H1 (cell line): ENCODE data around the gene FGB. TPM values are rescaled to one million over a fixed set of nuclear protein-coding genes. Genes with fewer than 3 reads are reported as not detected.

Source experiments
- CTCF ChIA-PET: fragments of 300-600 bp; sonication (Branson Sonifier 250); formaldehyde crosslinking; loops from one replicate; lab custom pipeline; 2021; ENCODE audit not compliant: partially characterized antibody; lab: Charles Lee
- POLR2A ChIA-PET: fragments of 300-600 bp; sonication (Branson Sonifier 250); formaldehyde crosslinking; loops from one replicate; lab custom pipeline; 2021; ENCODE audit warnings: inconsistent platforms; ENCODE audit not compliant: partially characterized antibody; lab: Charles Lee
- DNase-seq, 2 experiments: peaks; one replicate each; pipeline versions ENCODE4 v3.0.0 to v3.0.0-alpha.2; 2010 to 2022; ENCODE audit warnings: low spot score in 2 of 2, low read depth in 1 of 2, mixed read lengths in 1 of 2
- FAIRE-seq: peaks from 2 replicates; lab custom pipeline; 2011; peaks lifted over from hg19 to GRCh38; lab: Jason Lieb, UNC
- H2AFZ ChIP-seq: 2 replicates; pipeline ENCODE4 v1.8.1; 2012; ENCODE audit warnings: low read length, inconsistent platforms
- H2AK5ac ChIP-seq: 2 replicates; pipeline ENCODE4 v1.6.1; 2013; ENCODE audit warnings: low read depth, low read length
- H2BK120ac ChIP-seq: replicated peaks from 2 replicates; pipeline ENCODE3; 2013; ENCODE audit warnings: low read depth, low read length, inconsistent platforms
- H2BK12ac ChIP-seq: 2 replicates; pipeline ENCODE4 v1.6.1; 2013; ENCODE audit warnings: low read depth, low read length
- H2BK15ac ChIP-seq: 2 replicates; pipeline ENCODE4 v1.6.1; 2013; ENCODE audit warnings: low read length
- H2BK20ac ChIP-seq: 2 replicates; pipeline ENCODE4 v1.6.1; 2013; ENCODE audit warnings: low read length
- H2BK5ac ChIP-seq: 2 replicates; pipeline ENCODE4 v1.6.1; 2013; ENCODE audit warnings: low read depth, low read length
- H3K14ac ChIP-seq: 2 replicates; pipeline ENCODE4 v1.6.1; 2013; ENCODE audit warnings: inconsistent platforms; ENCODE audit not compliant: insufficient read length
- H3K18ac ChIP-seq: 2 replicates; pipeline ENCODE4 v1.6.1; 2013; ENCODE audit warnings: low read length; ENCODE audit errors: extremely low read depth
- H3K23ac ChIP-seq: 2 replicates; pipeline ENCODE4 v1.6.1; 2013; ENCODE audit warnings: inconsistent platforms; ENCODE audit not compliant: insufficient read length
- H3K23me2 ChIP-seq: 2 replicates; pipeline ENCODE4 v1.6.1; 2013; ENCODE audit warnings: low read depth, low read length
- H3K27ac ChIP-seq: 2 replicates; pipeline ENCODE4 v1.6.1; 2011; ENCODE audit warnings: low read depth, low read length, inconsistent platforms
- H3K27me3 ChIP-seq, 4 experiments: replicated peaks in 1 of 4; 1 replicate in 1 of 4; 2 replicates in 3 of 4; pipeline versions ENCODE4 v1.6.1 to v1.8.1; 2011 to 2013; ENCODE audit warnings: low read length in 3 of 4, mild to moderate bottlenecking in 3 of 4, inconsistent platforms in 2 of 4, mixed read lengths in 2 of 4, moderate library complexity in 1 of 4; ENCODE audit not compliant: control insufficient read depth in 3 of 4, insufficient read depth in 3 of 4; ENCODE audit errors: extremely low read depth in 1 of 4
- H3K36me3 ChIP-seq, 4 experiments: 2 replicates each; pipeline versions ENCODE4 v1.6.1 to v1.8.1; 2011 to 2013; ENCODE audit warnings: mild to moderate bottlenecking in 4 of 4, low read length in 3 of 4, moderate library complexity in 2 of 4, control low read depth in 1 of 4, inconsistent platforms in 1 of 4; ENCODE audit not compliant: insufficient read depth in 4 of 4, control insufficient read depth in 2 of 4
- H3K4ac ChIP-seq: replicated peaks from 2 replicates; pipeline ENCODE3; 2013; ENCODE audit warnings: low read length, low read depth, mixed read lengths, inconsistent platforms; ENCODE audit not compliant: insufficient read length
- H3K4me1 ChIP-seq, 4 experiments: replicated peaks in 1 of 4; 1 replicate in 1 of 4; 2 replicates in 3 of 4; pipeline versions ENCODE4 v1.6.1 to v1.8.1; 2011 to 2013; ENCODE audit warnings: low read length in 3 of 4, inconsistent platforms in 2 of 4, mixed read lengths in 1 of 4; ENCODE audit not compliant: insufficient read depth in 4 of 4, control insufficient read depth in 3 of 4
- H3K4me2 ChIP-seq, 2 experiments: 2 replicates each; pipeline versions ENCODE4 v1.6.1 to v1.8.1; 2011 to 2013; ENCODE audit warnings: low read depth in 2 of 2, low read length in 2 of 2, control low read depth in 1 of 2, inconsistent platforms in 1 of 2, mild to moderate bottlenecking in 1 of 2; ENCODE audit not compliant: insufficient read depth in 1 of 2
- H3K4me3 ChIP-seq, 4 experiments: fragments of 200-600, 300-600 bp in 1 of 4; sonication (generic), shearing (Covaris generic), sonication (Bioruptor Twin) in 1 of 4; 2 replicates each; pipeline versions ENCODE4 v1.5.1 to v1.8.1; 2011 to 2016; ENCODE audit warnings: low read length in 4 of 4, low read depth in 3 of 4, control low read depth in 2 of 4, inconsistent platforms in 2 of 4, mild to moderate bottlenecking in 2 of 4, mixed read lengths in 1 of 4, moderate library complexity in 1 of 4; ENCODE audit not compliant: insufficient read depth in 2 of 4; ENCODE audit errors: extremely low read depth in 1 of 4
- H3K56ac ChIP-seq: replicated peaks from 2 replicates; pipeline ENCODE3; 2013; ENCODE audit warnings: low read depth, mild to moderate bottlenecking, mixed read lengths, low read length, inconsistent platforms; ENCODE audit not compliant: insufficient read length
- H3K79me1 ChIP-seq: 2 replicates; pipeline ENCODE4 v1.6.1; 2013; ENCODE audit warnings: low read depth, low read length, control low read depth
- H3K79me2 ChIP-seq, 2 experiments: 2 replicates each; pipeline versions ENCODE4 v1.6.1 to v1.8.1; 2012 to 2013; ENCODE audit warnings: low read length in 2 of 2, mild to moderate bottlenecking in 2 of 2, inconsistent platforms in 1 of 2; ENCODE audit not compliant: insufficient read depth in 2 of 2, control insufficient read depth in 1 of 2
- H3K9ac ChIP-seq, 4 experiments: replicated peaks in 1 of 4; 1 replicate in 1 of 4; 2 replicates in 3 of 4; pipeline versions ENCODE4 v1.6.1 to v1.8.1; 2011 to 2013; ENCODE audit warnings: low read depth in 3 of 4, low read length in 3 of 4, control low read depth in 2 of 4, mild to moderate bottlenecking in 2 of 4, moderate library complexity in 2 of 4, inconsistent platforms in 1 of 4; ENCODE audit errors: extremely low read depth in 1 of 4
- H3K9me3 ChIP-seq, 2 experiments: 2 replicates each; pipeline versions ENCODE4 v1.6.1 to v1.8.1; 2012 to 2013; ENCODE audit warnings: mild to moderate bottlenecking in 2 of 2, moderate library complexity in 2 of 2, control low read depth in 1 of 2, inconsistent platforms in 1 of 2, low read depth in 1 of 2, low read length in 1 of 2, mixed read lengths in 1 of 2; ENCODE audit not compliant: insufficient read depth in 2 of 2
- H4K20me1 ChIP-seq, 2 experiments: replicated peaks in 1 of 2; 2 replicates each; pipeline versions ENCODE3 to v1.8.1; 2011 to 2013; ENCODE audit warnings: inconsistent platforms in 2 of 2, low read length in 2 of 2, mild to moderate bottlenecking in 1 of 2; ENCODE audit not compliant: insufficient read depth in 2 of 2, control insufficient read depth in 1 of 2
- H4K5ac ChIP-seq: 2 replicates; pipeline ENCODE4 v1.6.1; 2013; ENCODE audit warnings: low read length, low read depth, mixed read lengths, inconsistent platforms; ENCODE audit not compliant: insufficient read length
- H4K8ac ChIP-seq: 2 replicates; pipeline ENCODE4 v1.8.0; 2013; ENCODE audit warnings: mild to moderate bottlenecking, moderate library complexity, low read length, inconsistent platforms; ENCODE audit not compliant: insufficient read depth; ENCODE audit errors: extremely low read depth
- H4K91ac ChIP-seq: replicated peaks from 2 replicates; pipeline ENCODE3; 2013; ENCODE audit warnings: low read length, mixed read lengths, inconsistent platforms; ENCODE audit not compliant: insufficient read length
- BACH1 ChIP-seq: IDR thresholded peaks from 2 replicates; pipeline ENCODE4 v1.6.1; 2012; ENCODE audit warnings: low read length, improper control_type of control experiment
- CTBP2 ChIP-seq: IDR thresholded peaks from 2 replicates; pipeline ENCODE4 v1.7.0; 2011; ENCODE audit warnings: borderline replicate concordance, mild to moderate bottlenecking, moderate library complexity, mixed read lengths, low read length; ENCODE audit not compliant: insufficient read depth, insufficient read length
- EZH2 ChIP-seq: fragments of 200-600 bp; sonication (generic); IDR thresholded peaks from 2 replicates; pipeline ENCODE4 v1.7.1; 2012; ENCODE audit warnings: low read depth, mild to moderate bottlenecking, moderate library complexity, low read length, inconsistent platforms; ENCODE audit not compliant: severe bottlenecking
- GABPA ChIP-seq: IDR thresholded peaks from 2 replicates; pipeline ENCODE4 v1.6.1; 2011; ENCODE audit warnings: mild to moderate bottlenecking, low read length, moderate library complexity, borderline replicate concordance; ENCODE audit not compliant: insufficient read depth
- JUN ChIP-seq: IDR thresholded peaks from 2 replicates; pipeline ENCODE4 v1.6.1; 2011; ENCODE audit warnings: low read depth, mild to moderate bottlenecking, improper control_type of control experiment, low read length
- JUND ChIP-seq: IDR thresholded peaks from 2 replicates; pipeline ENCODE4 v1.6.1; 2011; ENCODE audit warnings: mild to moderate bottlenecking, improper control_type of control experiment, low read length
- KDM5A ChIP-seq: fragments of 200-600 bp; IDR thresholded peaks from 2 replicates; pipeline ENCODE4 v1.7.1; 2012; ENCODE audit warnings: mild to moderate bottlenecking, low read length, inconsistent platforms, mixed read lengths
- PHF8 ChIP-seq: fragments of 200-600 bp; sonication (generic); conservative IDR thresholded peaks from 2 replicates; pipeline ENCODE4 v1.7.1; 2012; ENCODE audit warnings: low read depth, mild to moderate bottlenecking, inconsistent platforms, low read length, moderate library complexity
- RFX5 ChIP-seq: IDR thresholded peaks from 2 replicates; pipeline ENCODE4 v1.6.1; 2011; ENCODE audit warnings: low read depth, low read length, improper control_type of control experiment, borderline replicate concordance
- SIRT6 ChIP-seq: IDR thresholded peaks from one replicate; pipeline ENCODE4 v1.7.1; 2012; ENCODE audit warnings: low read length, inconsistent platforms
- SP2 ChIP-seq: IDR thresholded peaks from 2 replicates; pipeline ENCODE4 v1.6.1; 2012; ENCODE audit warnings: mild to moderate bottlenecking, low read length, inconsistent platforms
- TAF1 ChIP-seq: IDR thresholded peaks from 2 replicates; pipeline ENCODE4 v1.6.1; 2011; ENCODE audit warnings: mild to moderate bottlenecking, low read depth, low read length
- WGBS, 2 experiments: shearing (Covaris generic) in 1 of 2; methylation state at CpG; one replicate each; pipeline versions ENCODE4 v1.1.6 to v1.1.7; 2013 to 2015; ENCODE audit warnings: low lambda C conversion rate in 2 of 2, mixed read lengths in 2 of 2, inconsistent platforms in 1 of 2, low coverage in 1 of 2, missing lambda C conversion rate in 1 of 2; ENCODE audit not compliant: insufficient replicate concordance in 2 of 2, insufficient coverage in 1 of 2, insufficient read length in 1 of 2; ENCODE audit errors: extremely low coverage in 1 of 2, missing lambda C conversion rate in 1 of 2; 5-methylcytosine and 5-hydroxymethylcytosine counted together
- polyA plus RNA-seq, 7 experiments: library from polyadenylated mRNA; depleted of rRNA in 3 of 7; stranded (reverse) in 5 of 7; unstranded in 2 of 7; fragments of >200 nt in 5 of 7; fragments of 200-250 nt in 2 of 7; gene quantifications; 1 replicate in 5 of 7; 2 replicates in 1 of 7; 4 replicates in 1 of 7; pipeline versions ENCODE4 v1.2.1 to v1.2.3, GENCODE V29; 2011 to 2013; ENCODE audit warnings: missing spikeins in 2 of 7, mixed read lengths in 2 of 7
- total RNA-seq: library from RNA; stranded (reverse); fragmentation: NEBNext Ultra II Directional; extraction: Animal tissue kit (Norgen Biotek cat#: 25700); gene quantifications from 2 replicates; pipeline ENCODE4 v1.2.1, GENCODE V29; 2021

Gene FGB
- total and polyA plus RNA-seq, 2 of the 8 experiments (the other 6 are each of a cell fraction or from before 2014, with no cell fraction given): not detected

DNA sequence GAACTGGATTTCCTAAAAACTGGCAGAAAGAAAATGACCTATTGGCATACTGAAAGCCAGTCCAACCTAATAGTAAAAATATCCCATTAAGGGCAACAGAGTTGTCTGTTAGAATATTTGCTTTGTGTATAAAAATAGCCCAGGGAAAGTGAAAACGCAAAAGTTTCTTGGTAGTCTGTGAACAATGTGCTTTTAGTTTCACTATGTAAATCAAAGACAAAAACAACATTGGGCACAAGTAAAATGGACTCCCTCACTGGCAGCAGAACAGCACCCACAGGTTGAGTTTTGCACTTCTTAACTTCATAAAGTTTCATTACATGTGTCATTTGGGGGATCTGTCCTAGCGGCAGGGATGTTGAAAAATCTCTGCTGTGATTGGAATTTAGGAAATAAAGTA, 53.9 kb downstream of the FGB start:
- H3K79me2 ChIP-seq: no peaks in the 10 kb centered on the region
- POLR2A ChIA-PET: interaction anchor here (1.5 kb wide), 1 partner anchor 127 kb away, joined by 3 read pairs; the partner anchor contains the start of gene LRAT
- no peak overlapping the region for H2AK5ac ChIP-seq
- H3K4me1 ChIP-seq: no peaks in the 10 kb centered on the region
- no peak overlapping the region for H2BK20ac ChIP-seq
- H3K36me3 ChIP-seq: no peaks in the 10 kb centered on the region
- no peak overlapping the region for H3K23ac ChIP-seq
- CTCF ChIA-PET: interaction anchor here (0.8 to 5.3 kb wide), 4 partner anchors 14 to 63 kb away, joined by 3 to 49 read pairs (median 4); no protein-coding TSS in a partner anchor
- H3K56ac ChIP-seq: no peak overlapping the region
- H3K27me3 ChIP-seq: peaks cover 0 to 1% (median 0%) of the 10 kb centered on the region in 4 experiments; a peak in 1 of 7 replicates
- no peak overlapping the region for H3K4ac ChIP-seq
- TF ChIP-seq TAF1: no peak
- no peak for TF ChIP-seq RFX5
- no peak for TF ChIP-seq GABPA
- no peak for TF ChIP-seq KDM5A
- no peak for TF ChIP-seq SP2
- no peak for TF ChIP-seq JUND
- TF ChIP-seq SIRT6: no peak
- no peak for TF ChIP-seq BACH1
- TF ChIP-seq JUN: no peak
- no peak for TF ChIP-seq CTBP2
- no peak for TF ChIP-seq PHF8
- no peak for TF ChIP-seq EZH2
- H2BK5ac ChIP-seq: no peak overlapping the region
- H4K5ac ChIP-seq: no peak overlapping the region
- DNase-seq (no peak), FAIRE-seq (no peak)
- H3K18ac ChIP-seq: no peak overlapping the region
- no peak overlapping the region for H2BK120ac ChIP-seq
- H3K9ac ChIP-seq: no peak overlapping the region
- H3K4me2 ChIP-seq: no peak overlapping the region
- H2BK15ac ChIP-seq: no peak overlapping the region
- H3K9me3 ChIP-seq: no peaks in the 10 kb centered on the region
- no peaks in the 10 kb centered on the region for H3K79me1 ChIP-seq
- no peaks in the 10 kb centered on the region for H4K20me1 ChIP-seq
- H4K91ac ChIP-seq: no peak overlapping the region
- WGBS, 2 experiments: 80% methylated on average over 2 of the region's 2 CpGs; no CpG with 5 or more reads in 1 of the 2 experiments
- no peaks in the 10 kb centered on the region; the same call in 1 of the 2 replicates for H3K23me2 ChIP-seq
- H2AFZ ChIP-seq: no peak overlapping the region
- H4K8ac ChIP-seq: no peak overlapping the region
- H2BK12ac ChIP-seq: no peak overlapping the region
- H3K14ac ChIP-seq: no peak overlapping the region
- no peak overlapping the region for H3K27ac ChIP-seq
- H3K4me3 ChIP-seq: no peak overlapping the region
